ENCODE results near the gene BORCS8. TPM values are rescaled to one million over a fixed set of nuclear protein-coding genes. Genes with fewer than 3 reads are reported as not detected.
"Not testable (repeated sequence)": the region's sequence is repeated elsewhere in the genome, so short reads cannot be mapped to it uniquely, and the experiment has no call there.

Gene BORCS8
- total RNA-seq, 4 donors from 2014 or later: 15.4 to 38.7 (median 18.2) TPM

- Histone ChIP-seq H3K4me1 (peaks cover 10% of the 10 kb centered on the region in 2 donors), H3K36me3 (no peaks in the 10 kb centered on the region), H3K27ac (no peak overlapping the region), H3K9me3 (no peaks in the 10 kb centered on the region), H3K4me3 (replicated peaks in 1 of 3) (no peak overlapping the region), H3K27me3 (no peaks in the 10 kb centered on the region)
- 71 to 72% methylated on average over 5 of the region's 5 CpGs for WGBS, 2 donors
- intact Hi-C loops (cut with DNase I): loop anchor here (10.0 kb wide), 1 partner anchor 84 kb away; no protein-coding TSS in a partner anchor
- DNase-seq: no peak
- TF ChIP-seq, protein P1, sequence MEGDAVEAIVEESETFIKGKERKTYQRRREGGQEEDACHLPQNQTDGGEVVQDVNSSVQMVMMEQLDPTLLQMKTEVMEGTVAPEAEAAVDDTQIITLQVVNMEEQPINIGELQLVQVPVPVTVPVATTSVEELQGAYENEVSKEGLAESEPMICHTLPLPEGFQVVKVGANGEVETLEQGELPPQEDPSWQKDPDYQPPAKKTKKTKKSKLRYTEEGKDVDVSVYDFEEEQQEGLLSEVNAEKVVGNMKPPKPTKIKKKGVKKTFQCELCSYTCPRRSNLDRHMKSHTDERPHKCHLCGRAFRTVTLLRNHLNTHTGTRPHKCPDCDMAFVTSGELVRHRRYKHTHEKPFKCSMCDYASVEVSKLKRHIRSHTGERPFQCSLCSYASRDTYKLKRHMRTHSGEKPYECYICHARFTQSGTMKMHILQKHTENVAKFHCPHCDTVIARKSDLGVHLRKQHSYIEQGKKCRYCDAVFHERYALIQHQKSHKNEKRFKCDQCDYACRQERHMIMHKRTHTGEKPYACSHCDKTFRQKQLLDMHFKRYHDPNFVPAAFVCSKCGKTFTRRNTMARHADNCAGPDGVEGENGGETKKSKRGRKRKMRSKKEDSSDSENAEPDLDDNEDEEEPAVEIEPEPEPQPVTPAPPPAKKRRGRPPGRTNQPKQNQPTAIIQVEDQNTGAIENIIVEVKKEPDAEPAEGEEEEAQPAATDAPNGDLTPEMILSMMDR (IDR thresholded peaks at IDR 0.05): no peak
- no peak for TF ChIP-seq POLR2A (IDR thresholded peaks at IDR 0.05)
These were observed 51.5 kb downstream of the BORCS8 start for GRCh38 chr19:19140476-19140875.

DNA sequence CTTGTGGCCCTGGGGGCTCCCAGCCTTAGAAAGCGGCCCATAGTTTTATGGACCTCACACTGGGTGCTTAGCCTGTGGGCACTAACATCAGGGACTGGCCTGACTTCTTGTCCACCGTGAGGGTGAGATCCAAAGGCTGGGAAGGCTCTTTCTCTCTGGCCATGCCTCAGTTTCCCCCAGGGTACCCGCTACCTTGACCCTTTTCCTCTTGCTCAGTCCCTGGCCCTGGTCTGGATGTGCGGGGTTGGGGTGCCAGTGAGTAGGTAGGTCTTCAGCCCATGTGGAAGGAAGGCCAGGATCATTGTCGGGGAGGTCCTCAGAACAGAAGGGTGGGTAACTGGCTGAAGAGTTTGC lies 52.1 kb downstream of the BORCS8 start:
- H3K9me3 ChIP-seq: no peaks in the 10 kb centered on the region
- WGBS, 2 donors: 46 to 53% methylated on average over 4 to 5 of the region's 5 CpGs
- no peak overlapping the region for H3K4me3 ChIP-seq (replicated peaks in 1 of 3)
- intact Hi-C loops (cut with DNase I): loop anchor here (10.0 kb wide), 1 partner anchor 85 kb away; no protein-coding TSS in a partner anchor
- H3K27ac ChIP-seq: no peak overlapping the region
- H3K4me1 ChIP-seq: peaks cover 10 to 12% of the 10 kb centered on the region in 2 donors
- no peaks in the 10 kb centered on the region for H3K27me3 ChIP-seq
- TF ChIP-seq, protein P1 (IDR thresholded peaks at IDR 0.05): peak in 1 of 6 experiments; percentile 4
- TF ChIP-seq POLR2A (IDR thresholded peaks at IDR 0.05): no peak
- H3K36me3 ChIP-seq: no peaks in the 10 kb centered on the region
- DNase-seq: no peak

GRCh38 chr19:19138109-19138981 lies 53.6 kb downstream of the BORCS8 start, which contains the start of gene TMEM161A:
TSS of gene TMEM161A (minus strand) at chr19:19138478. CDS start at chr19:19138428, 50 bp downstream.
- no peaks in the 10 kb centered on the region for H3K36me3 ChIP-seq
- no peaks in the 10 kb centered on the region for H3K27me3 ChIP-seq
- peak within 1 kb of the TSS; percentile 29 to 85 (median 81) for H3K4me3 ChIP-seq (replicated peaks in 1 of 3)
- DNase-seq: peak; percentile 97 to 98
- intact Hi-C loops (cut with DNase I): no loop called here
- H3K9me3 ChIP-seq: no peaks in the 10 kb centered on the region
- TF ChIP-seq, protein P1 (IDR thresholded peaks at IDR 0.05): no peak
- peak in 1 of 2 donors; percentile 86 for TF ChIP-seq POLR2A (IDR thresholded peaks at IDR 0.05)
- peaks cover 10 to 16% of the 10 kb centered on the region in 2 donors for H3K4me1 ChIP-seq
- 3 to 8% methylated on average over 15 to 37 of the region's 42 CpGs for WGBS, 2 donors
- H3K27ac ChIP-seq: peak within 1 kb of the TSS in 2 of 3 donors; percentile 49 to 71

DNA sequence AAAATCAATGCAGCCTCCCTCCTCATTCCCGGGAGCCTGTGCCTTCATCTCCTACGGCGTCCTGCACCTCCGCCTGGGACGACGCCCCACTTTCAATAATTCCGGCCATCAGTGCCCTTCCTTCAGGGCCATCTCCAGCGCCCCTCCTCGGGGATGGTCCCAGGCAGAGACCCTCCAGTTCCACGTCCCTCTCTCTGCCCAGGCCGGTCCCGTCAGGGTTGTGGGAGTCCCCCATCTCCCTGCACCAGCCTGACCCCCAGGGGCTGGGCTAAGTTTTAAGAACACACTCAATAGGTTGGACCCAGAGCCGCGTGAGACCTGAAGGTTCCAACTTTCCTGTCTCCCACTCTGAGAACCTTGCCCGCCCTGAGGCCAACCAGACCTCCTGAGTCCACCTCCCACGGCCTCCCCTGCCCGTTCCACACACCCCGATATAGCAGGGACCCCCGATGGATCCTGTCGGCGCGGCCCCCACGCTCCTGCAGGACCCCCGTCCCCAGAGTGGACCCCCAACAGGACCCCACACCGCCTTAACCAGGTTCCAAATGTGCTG lies 54.3 kb downstream of the BORCS8 start:
- Histone ChIP-seq H3K4me1 (peaks cover 10 to 16% of the 10 kb centered on the region in 2 donors), H3K9me3 (no peaks in the 10 kb centered on the region), H3K27me3 (no peaks in the 10 kb centered on the region), H3K36me3 (no peaks in the 10 kb centered on the region), H3K27ac (peak overlapping the region in 1 of 3 donors; percentile 71), H3K4me3 (replicated peaks in 1 of 3) (peak overlapping the region; percentile 29 to 85 (median 81))
- DNase-seq: peak; percentile 22 to 35
- no peak for TF ChIP-seq POLR2A (IDR thresholded peaks at IDR 0.05)
- TF ChIP-seq, protein P1 (IDR thresholded peaks at IDR 0.05): no peak
- 17 to 23% methylated on average over 13 to 19 of the region's 25 CpGs for WGBS, 2 donors
- intact Hi-C loops (cut with DNase I): no loop called here

DNA sequence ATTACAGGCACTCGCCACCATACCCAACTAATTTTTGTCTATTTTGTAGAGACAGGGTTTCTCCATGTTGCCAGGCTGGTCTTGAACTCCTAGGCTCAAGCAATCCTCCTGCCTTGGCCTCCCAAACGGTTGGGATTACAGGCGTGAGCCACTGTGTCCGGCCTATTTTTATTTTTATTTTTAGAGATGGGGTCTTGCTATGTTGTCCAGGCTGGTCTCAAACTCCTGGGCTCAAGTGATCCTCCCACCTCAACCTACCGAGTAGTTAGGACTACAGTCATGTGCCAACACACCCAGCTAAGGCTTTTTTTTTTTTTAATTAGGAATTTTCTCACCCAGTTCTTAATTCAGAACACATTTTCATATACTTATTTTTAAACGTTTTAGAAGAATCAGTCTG lies 56.2 kb downstream of the BORCS8 start:
- 89 to 92% methylated on average over 6 of the region's 6 CpGs for WGBS, 2 donors
- H3K4me1 ChIP-seq: peaks cover 10 to 16% of the 10 kb centered on the region in 2 donors
- intact Hi-C loops (cut with DNase I); H3K27ac ChIP-seq; H3K4me3 ChIP-seq (replicated peaks in 1 of 3); H3K36me3 ChIP-seq; DNase-seq; H3K27me3 ChIP-seq; H3K9me3 ChIP-seq: not testable (repeated sequence)

Data from thyroid gland (tissue), 4 donors.